Stimulated activated CD4-positive, alpha-beta T cell treated with anti-CD3 and anti-CD28 coated beads, Interleukin-15, amount 100 ng/mL, for 24 hours (primary cell): ENCODE results near the gene PLLP.
"Not testable (repeated sequence)": the region's sequence is repeated elsewhere in the genome, so short reads cannot be mapped to it uniquely, and the experiment has no call there.

ENCODE experiments used
- DNase-seq: peaks from one replicate; pipeline ENCODE4 v3.0.0-alpha.2; 2020

PLLP gene

GRCh38 chr16:57301126-57301817 lies 16.8 kb upstream of the PLLP start:
- no peak for DNase-seq

DNA sequence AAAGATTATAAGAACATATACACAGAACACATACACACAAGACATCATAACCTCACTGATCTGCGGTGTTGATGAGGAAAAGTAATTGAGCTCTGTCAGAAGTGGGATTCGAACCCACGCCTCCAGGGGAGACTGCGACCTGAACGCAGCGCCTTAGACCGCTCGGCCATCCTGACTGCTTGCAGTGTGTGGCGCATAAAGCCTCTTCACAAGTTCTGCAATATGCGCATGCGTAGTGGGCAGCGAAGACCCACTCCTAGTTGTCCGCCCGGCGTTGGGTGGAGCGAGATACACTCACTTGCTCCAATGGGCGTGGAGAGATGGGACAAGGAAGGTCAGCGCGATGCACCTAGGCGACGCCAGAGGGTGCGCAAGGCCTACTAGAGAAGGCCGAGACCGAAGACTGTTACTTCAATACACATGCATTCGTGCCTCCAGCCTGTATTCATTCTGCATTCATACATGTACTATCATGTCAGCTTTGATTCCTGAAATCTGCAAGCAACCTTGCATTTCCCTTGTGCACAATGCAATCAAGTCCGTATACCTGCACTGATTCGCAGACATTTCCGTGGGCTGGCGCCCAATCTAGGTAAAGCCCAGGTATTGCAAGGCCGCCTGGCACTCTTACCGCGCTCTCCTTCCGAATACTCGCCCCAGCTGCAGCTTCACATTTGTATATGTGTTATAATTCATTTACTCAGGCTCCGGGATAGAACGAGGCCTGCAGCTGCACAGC lies 16.1 kb upstream of the PLLP start:
- peak; percentile 98 for DNase-seq

DNA sequence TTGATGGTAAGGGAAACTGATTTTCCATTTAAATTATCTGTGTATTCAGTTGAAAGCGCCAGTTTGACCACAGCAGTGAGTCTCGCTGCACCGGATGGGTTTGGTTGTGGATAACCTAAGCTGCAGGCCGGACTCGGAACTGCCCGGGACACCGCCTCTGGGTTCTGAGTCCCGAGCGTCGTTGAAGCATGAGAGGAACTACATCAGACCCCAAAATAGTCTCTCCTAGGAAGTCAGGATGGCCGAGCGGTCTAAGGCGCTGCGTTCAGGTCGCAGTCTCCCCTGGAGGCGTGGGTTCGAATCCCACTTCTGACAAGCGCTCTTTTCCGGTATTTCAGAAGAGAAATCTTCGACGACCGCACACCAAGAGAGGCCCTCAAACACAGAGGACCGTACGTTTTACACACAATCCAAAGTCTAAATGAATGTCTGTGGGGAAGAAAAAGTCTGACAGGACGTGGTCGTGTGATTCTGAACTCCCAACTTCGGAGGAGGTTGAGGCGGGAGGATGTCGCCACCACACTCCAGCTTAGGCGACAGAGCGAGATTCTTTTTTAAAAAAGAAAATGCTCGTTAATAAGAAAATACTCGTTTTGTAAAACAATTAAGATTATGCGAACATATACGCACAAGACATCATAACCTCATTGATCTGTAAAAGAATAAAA lies 15.4 kb upstream of the PLLP start:
- DNase-seq = peak; percentile 88

DNA sequence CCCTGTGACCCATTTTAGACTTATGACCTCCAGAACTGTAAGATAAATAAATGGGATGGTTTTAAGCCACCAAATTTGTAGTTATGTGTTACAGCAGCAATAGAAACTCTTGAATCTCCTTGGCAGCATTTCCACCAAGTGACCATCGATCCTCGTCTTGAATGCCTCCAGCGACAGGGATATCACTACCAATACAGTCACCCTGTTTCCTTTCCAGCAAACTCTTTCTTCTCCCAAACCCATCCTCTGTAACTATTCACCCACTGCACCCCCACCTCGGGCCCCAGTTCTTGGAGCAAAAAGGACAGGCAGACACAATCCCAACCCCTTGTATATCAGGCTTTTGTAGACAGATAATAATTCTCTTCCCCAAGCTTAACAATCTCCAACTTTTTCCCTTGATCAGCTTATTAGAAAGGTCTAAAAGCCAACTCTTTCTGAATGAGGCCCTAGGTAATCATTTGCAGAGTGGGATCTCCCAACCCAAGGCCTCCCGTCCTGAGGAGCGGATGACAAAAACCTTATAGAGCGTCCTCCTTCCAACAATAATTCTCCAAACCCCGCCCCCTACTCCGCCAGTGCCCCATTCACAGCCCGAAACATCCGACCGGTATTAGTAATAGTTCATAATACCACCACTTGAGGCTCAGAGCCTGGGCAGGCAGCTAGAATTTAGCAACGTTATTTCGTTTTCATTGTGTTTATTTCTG lies 14.7 kb upstream of the PLLP start:
- DNase-seq = peak; percentile 62

GRCh38 chr16:57297856-57298255 lies 13.4 kb upstream of the PLLP start:
- peak; percentile 24 for DNase-seq

GRCh38 chr16:57289391-57290257 lies 5.2 kb upstream of the PLLP start:
- no peak for DNase-seq

DNA sequence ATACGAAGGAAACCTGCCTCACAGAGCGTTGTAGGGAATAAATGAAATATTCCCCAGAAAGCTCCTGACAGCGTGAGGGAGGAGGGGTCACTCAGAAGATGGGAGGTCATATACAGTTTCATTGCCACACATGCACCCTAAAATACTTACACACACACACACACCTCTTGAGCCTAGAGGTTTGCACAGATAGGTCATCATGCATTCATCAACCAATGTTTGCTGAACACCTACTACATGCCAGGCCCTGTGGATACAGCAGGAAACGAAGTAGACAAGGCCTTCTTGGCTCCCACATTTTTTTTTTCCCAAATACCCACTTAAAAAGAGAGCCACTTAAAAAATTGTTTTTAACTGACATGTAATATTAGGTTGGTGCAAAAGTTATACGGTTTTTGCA lies 907 bp upstream of the PLLP start:
- no peak for DNase-seq

GRCh38 chr16:57284952-57285363 lies 486 bp upstream of the PLLP start:
- DNase-seq = no peak

GRCh38 chr16:57283959-57284208 lies 588 bp downstream of the PLLP start:
- DNase-seq = no peak

GRCh38 chr16:57283214-57283958 lies 1.1 kb downstream of the PLLP start:
- no peak for DNase-seq

- DNase-seq = no peak
Measured at GRCh38 chr16:57282510-57283213, 1.8 kb downstream of the PLLP start.

- DNase-seq = no peak
Measured at GRCh38 chr16:57281791-57282190, 2.7 kb downstream of the PLLP start.

GRCh38 chr16:57279780-57280638 lies 4.5 kb downstream of the PLLP start:
- DNase-seq = no peak

DNA sequence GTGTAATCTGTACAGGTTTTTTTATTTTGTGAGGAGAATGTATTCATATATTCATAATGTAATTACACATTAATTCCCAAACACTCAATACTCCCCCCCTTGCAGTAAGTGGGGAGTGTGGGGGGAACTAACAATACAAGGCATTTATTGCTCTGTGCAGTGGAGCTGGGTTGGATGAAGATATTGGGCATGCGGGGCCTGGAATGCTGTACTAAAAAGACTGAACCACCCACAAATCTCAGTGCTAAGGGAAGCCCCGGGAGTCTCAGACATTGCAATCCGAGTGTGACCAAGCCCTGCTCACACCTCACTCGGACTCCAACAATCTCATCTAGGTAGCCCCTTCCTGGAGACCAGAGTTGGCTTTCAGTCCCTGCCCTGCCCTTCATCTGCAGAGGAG lies 6.0 kb downstream of the PLLP start:
- no peak for DNase-seq

- DNase-seq = peak; percentile 73
Measured at GRCh38 chr16:57277586-57277985, 6.9 kb downstream of the PLLP start.

DNA sequence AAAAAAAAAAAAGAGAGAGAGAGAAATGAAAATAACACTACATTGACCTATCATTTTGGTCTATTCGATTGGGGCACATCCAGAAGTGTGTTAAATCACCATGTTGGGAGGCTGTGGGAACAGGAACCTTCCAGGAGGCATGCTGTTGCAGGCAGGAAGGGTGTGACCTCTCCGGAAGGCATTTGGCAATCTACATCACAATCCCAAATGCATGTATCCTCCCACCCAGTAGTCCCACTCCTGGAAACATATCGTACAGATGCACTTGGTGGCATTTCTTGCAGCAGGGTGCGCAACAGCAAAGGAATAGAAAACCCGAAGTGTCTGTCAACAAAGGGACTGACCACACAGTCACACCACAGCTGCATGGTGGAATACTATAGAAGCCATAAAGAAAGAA lies 7.9 kb downstream of the PLLP start:
- DNase-seq = no peak

- DNase-seq = not testable (repeated sequence)
Measured at GRCh38 chr16:57275946-57276345, 8.5 kb downstream of the PLLP start.

- DNase-seq = no peak
Measured at GRCh38 chr16:57273826-57274225, 10.6 kb downstream of the PLLP start.

DNA sequence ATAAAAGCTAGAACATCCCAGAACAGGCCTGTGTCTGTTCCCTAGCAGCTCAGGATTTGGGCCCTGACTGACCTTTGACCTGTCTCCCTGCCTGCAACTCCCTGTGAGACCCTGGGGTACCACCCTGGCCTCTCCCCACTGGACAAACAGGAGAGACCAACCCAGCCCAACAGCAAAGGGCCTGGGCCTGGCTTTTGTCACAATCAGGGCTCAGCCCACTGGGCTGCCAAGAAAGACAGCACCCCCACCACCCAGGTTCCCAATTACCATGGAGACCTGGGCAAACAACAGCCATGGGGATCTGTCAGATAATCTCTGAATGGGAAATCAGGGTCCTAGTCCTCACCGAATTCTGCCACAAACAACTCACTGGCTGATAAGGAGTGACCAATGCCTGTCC lies 11.1 kb downstream of the PLLP start:
- DNase-seq = no peak

DNA sequence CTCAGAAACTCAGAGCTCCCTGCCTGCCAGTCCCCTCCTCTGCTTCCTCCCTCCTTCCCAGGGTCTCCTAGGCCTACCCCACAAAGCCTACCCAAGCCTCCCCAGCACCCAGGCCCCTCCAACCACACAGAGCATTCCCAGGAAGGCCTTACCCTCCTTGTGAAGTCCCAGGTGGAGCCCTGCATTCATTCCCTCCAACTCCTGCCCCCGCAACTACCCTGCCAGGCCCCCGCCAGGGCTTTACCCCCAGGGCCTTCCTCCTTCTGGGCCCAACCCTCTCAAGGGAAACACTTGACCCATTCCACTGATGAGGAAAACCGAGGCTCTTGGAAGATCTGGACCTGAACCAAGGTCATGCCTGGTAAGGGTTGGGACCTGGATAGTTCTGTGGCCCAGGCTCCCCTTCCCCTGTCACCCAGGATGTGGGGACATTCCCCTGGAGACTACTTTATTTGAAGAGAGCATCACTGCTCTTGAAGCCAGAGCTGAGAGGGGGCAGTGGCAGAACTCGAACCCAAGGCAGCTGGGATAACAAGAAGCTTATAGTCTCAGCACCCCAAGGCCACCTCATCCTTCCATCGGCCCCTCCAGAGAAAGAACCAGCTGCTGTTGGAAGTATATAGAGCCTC lies 12.5 kb downstream of the PLLP start:
- DNase-seq = no peak
